ENCODE measurements around the gene XYLT1. TPM values are rescaled to one million over a fixed set of nuclear protein-coding genes. Genes with fewer than 3 reads are reported as not detected.

XYLT1 gene
- total RNA-seq, 4 donors from 2014 or later, result 5.6 to 14.9 (median 10.8) TPM

- intact Hi-C loops (cut with DNase I), result no loop called here
- TF ChIP-seq, protein P1, sequence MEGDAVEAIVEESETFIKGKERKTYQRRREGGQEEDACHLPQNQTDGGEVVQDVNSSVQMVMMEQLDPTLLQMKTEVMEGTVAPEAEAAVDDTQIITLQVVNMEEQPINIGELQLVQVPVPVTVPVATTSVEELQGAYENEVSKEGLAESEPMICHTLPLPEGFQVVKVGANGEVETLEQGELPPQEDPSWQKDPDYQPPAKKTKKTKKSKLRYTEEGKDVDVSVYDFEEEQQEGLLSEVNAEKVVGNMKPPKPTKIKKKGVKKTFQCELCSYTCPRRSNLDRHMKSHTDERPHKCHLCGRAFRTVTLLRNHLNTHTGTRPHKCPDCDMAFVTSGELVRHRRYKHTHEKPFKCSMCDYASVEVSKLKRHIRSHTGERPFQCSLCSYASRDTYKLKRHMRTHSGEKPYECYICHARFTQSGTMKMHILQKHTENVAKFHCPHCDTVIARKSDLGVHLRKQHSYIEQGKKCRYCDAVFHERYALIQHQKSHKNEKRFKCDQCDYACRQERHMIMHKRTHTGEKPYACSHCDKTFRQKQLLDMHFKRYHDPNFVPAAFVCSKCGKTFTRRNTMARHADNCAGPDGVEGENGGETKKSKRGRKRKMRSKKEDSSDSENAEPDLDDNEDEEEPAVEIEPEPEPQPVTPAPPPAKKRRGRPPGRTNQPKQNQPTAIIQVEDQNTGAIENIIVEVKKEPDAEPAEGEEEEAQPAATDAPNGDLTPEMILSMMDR (IDR thresholded peaks at IDR 0.05), result no peak
- no peak overlapping the region for H3K4me3 ChIP-seq (replicated peaks in 1 of 3)
Measured at GRCh38 chr16:17160920-17161431, 309.8 kb downstream of the XYLT1 start.

DNA sequence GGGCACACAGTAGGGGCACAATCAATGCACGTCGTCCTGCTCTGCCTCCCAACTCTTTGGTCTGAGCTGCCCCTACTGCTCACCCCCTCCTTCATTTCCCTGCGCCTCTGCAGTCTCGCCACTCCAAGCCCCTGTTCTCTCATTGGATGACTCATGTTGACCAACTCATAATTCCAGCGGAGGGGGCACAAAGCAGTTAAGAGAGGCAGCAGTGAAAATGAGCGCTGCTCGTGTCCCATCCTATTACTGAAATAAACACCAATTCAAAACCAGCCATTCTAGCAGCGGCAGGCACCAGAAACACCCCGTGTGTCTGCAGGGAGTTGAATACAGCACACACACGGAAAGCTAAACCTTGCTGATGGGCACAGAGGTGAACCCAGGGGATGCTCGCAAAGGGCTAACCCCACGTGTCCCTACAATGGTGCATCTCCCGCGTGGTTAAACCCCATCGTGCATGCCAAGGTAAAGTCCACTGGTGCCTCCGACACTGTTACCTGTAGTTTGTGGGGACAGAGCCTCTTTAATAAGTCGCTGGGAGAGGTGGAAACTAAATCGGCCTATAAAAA, 310.4 kb downstream of the XYLT1 start:
- Histone ChIP-seq H3K9me3 (no peaks in the 10 kb centered on the region), H3K27ac (no peak overlapping the region), H3K36me3 (no peaks in the 10 kb centered on the region), H3K4me3 (replicated peaks in 1 of 3) (no peak overlapping the region), H3K27me3 (no peaks in the 10 kb centered on the region), H3K4me1 (no peaks in the 10 kb centered on the region)
- no peak for DNase-seq
- no peak for TF ChIP-seq POLR2A (IDR thresholded peaks at IDR 0.05)
- TF ChIP-seq, protein P1 (IDR thresholded peaks at IDR 0.05), result no peak
- 70 to 77% methylated on average over 16 to 18 of the region's 18 CpGs for WGBS, 2 donors
- intact Hi-C loops (cut with DNase I), result no loop called here

More at GRCh38 chr16:17160920-17161431, 309.8 kb downstream of the XYLT1 start:
- Histone ChIP-seq H3K27ac (no peak overlapping the region), H3K36me3 (no peaks in the 10 kb centered on the region), H3K4me1 (no peaks in the 10 kb centered on the region), H3K27me3 (no peaks in the 10 kb centered on the region), H3K9me3 (no peaks in the 10 kb centered on the region)
- 65 to 72% methylated on average over 17 of the region's 17 CpGs for WGBS, 2 donors
- no peak for DNase-seq

- Histone ChIP-seq H3K4me3 (replicated peaks in 1 of 3) (no peak overlapping the region), H3K27me3 (no peaks in the 10 kb centered on the region), H3K9me3 (no peaks in the 10 kb centered on the region), H3K4me1 (no peaks in the 10 kb centered on the region), H3K27ac (no peak overlapping the region), H3K36me3 (no peaks in the 10 kb centered on the region)
- DNase-seq, result no peak
- intact Hi-C loops (cut with DNase I), result no loop called here
- TF ChIP-seq, protein P1 (IDR thresholded peaks at IDR 0.05), result no peak
- no peak for TF ChIP-seq POLR2A (IDR thresholded peaks at IDR 0.05)
- WGBS, 2 donors, result 74% methylated on average over 12 of the region's 12 CpGs
Measured at GRCh38 chr16:17159617-17160016, 311.1 kb downstream of the XYLT1 start.

DNA sequence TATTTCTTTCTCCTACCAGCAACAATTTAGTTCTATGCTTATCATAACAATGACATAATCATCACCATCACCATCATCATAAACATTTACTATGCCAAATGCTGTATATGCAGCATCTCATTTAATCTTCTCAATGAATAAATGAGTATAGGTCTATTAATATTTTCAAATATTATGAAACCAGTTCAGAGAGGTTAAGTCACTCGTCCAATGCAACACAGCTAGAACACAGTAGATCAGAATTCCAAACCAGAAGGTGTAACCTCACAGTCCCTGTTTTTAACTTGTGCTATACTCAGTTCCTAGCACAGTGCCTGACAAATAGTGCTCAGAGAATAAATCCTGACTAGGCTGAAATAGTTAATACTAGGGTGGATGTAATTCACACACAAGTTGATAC, 314.8 kb downstream of the XYLT1 start:
- 97% methylated on average over 1 of the region's 1 CpG for WGBS, 2 donors
- intact Hi-C loops (cut with DNase I), result no loop called here
- TF ChIP-seq, protein P1 (IDR thresholded peaks at IDR 0.05), result no peak
- no peak for TF ChIP-seq POLR2A (IDR thresholded peaks at IDR 0.05)
- Histone ChIP-seq H3K36me3 (no peaks in the 10 kb centered on the region), H3K4me3 (replicated peaks in 1 of 3) (no peak overlapping the region), H3K4me1 (no peaks in the 10 kb centered on the region), H3K9me3 (no peaks in the 10 kb centered on the region), H3K27ac (no peak overlapping the region), H3K27me3 (no peaks in the 10 kb centered on the region)
- DNase-seq, result no peak

- no peak for DNase-seq
- WGBS, 2 donors, result 83 to 92% methylated on average over 5 of the region's 5 CpGs
- TF ChIP-seq POLR2A (IDR thresholded peaks at IDR 0.05), result no peak
- TF ChIP-seq, protein P1 (IDR thresholded peaks at IDR 0.05), result no peak
- H3K4me1 ChIP-seq, result no peaks in the 10 kb centered on the region
- no peaks in the 10 kb centered on the region for H3K9me3 ChIP-seq
- intact Hi-C loops (cut with DNase I), result no loop called here
- H3K36me3 ChIP-seq, result no peaks in the 10 kb centered on the region
- H3K4me3 ChIP-seq (replicated peaks in 1 of 3), result no peak overlapping the region
- no peaks in the 10 kb centered on the region for H3K27me3 ChIP-seq
- H3K27ac ChIP-seq, result no peak overlapping the region
Measured at GRCh38 chr16:17155485-17155884, 315.3 kb downstream of the XYLT1 start.

Data from thyroid gland (tissue), 4 donors.